ENCODE measurements around the gene MAP4K4. TPM values are rescaled to one million over a fixed set of nuclear protein-coding genes. Genes with fewer than 3 reads are reported as not detected.

MAP4K4 gene
- total RNA-seq, 1 experiment from 2014 or later, result 132 TPM

GRCh38 chr2:101679801-101680487, 17.6 kb upstream of the MAP4K4 start:
- H3K9me3 ChIP-seq (ENCODE audit: control insufficient read depth, low read depth, low read length), result no peaks in the 10 kb centered on the region
- H3K79me1 ChIP-seq (ENCODE audit: insufficient read depth, low read depth, low read length, poor library complexity, severe bottlenecking), result no peaks in the 10 kb centered on the region
- no peak for TF ChIP-seq CTCF (conservative IDR thresholded peaks at IDR 0.05)
- no peak overlapping the region for H4K91ac ChIP-seq (ENCODE audit: insufficient read length, low read depth, low read length)
- Mint-ChIP-seq H3K9me3 (peaks cover 0 to 2% of the 10 kb centered on the region in 2 experiments; a peak in 1 of 5 replicates), H3K27me3 (ENCODE audit: low read depth) (no peaks in the 10 kb centered on the region), H3K36me3 (ENCODE audit: insufficient read depth in 1 of 3, low read depth in 3 of 3) (no peaks in the 10 kb centered on the region), H3K4me1 (no peaks in the 10 kb centered on the region), H3K4me3 (no peak overlapping the region), H3K27ac (no peak overlapping the region)
- no peak overlapping the region for H3K23ac ChIP-seq (ENCODE audit: insufficient read length, low read depth, low read length)
- no peaks in the 10 kb centered on the region for H3K27me3 ChIP-seq (ENCODE audit: insufficient read depth, low read length)
- no peak overlapping the region for H2BK15ac ChIP-seq (ENCODE audit: low read depth, low read length)
- no peak overlapping the region for H3K56ac ChIP-seq (ENCODE audit: insufficient read length, low read depth, low read length)
- no peaks in the 10 kb centered on the region; the same call in 1 of the 2 replicates for H3K4me1 ChIP-seq (ENCODE audit: insufficient read depth, low read length)
- no peaks in the 10 kb centered on the region for H3K79me2 ChIP-seq (ENCODE audit: insufficient read depth, low read length)
- no peak overlapping the region for H4K5ac ChIP-seq (ENCODE audit: insufficient read length, low read depth, low read length)
- H3T11ph ChIP-seq (ENCODE audit: low read length), result no peak overlapping the region
- H3K4me2 ChIP-seq (ENCODE audit: insufficient read depth, insufficient read length, low read length), result no peak overlapping the region
- no peak overlapping the region for H2AK5ac ChIP-seq (ENCODE audit: insufficient read length, low read length)
- no peak for DNase-seq
- H2BK20ac ChIP-seq (ENCODE audit: low read depth, low read length, poor library complexity, severe bottlenecking), result no peak overlapping the region
- H3K18ac ChIP-seq (ENCODE audit: insufficient read length, low read depth, low read length), result no peak overlapping the region
- no peak overlapping the region for H3K4ac ChIP-seq (ENCODE audit: low read depth, low read length)
- no peak overlapping the region for H2BK120ac ChIP-seq (ENCODE audit: low read depth, low read length, poor library complexity, severe bottlenecking)
- WGBS (ENCODE audit: extremely low coverage, insufficient read length, low lambda C conversion rate), result no CpG with 5 or more reads among the region's 5 CpGs
- H4K20me1 ChIP-seq (ENCODE audit: control insufficient read depth, insufficient read depth, insufficient read length), result no peaks in the 10 kb centered on the region
- no peak overlapping the region for H4K8ac ChIP-seq (replicated peaks; ENCODE audit: insufficient read length, low read depth, low read length)
- no peak overlapping the region for H3K9ac ChIP-seq (ENCODE audit: extremely low read depth, insufficient read length, low read length)
- no peak overlapping the region for H2AFZ ChIP-seq (ENCODE audit: low read length)
- no peak overlapping the region for H3K27ac ChIP-seq (ENCODE audit: insufficient read length, low read depth, low read length)
- no peak overlapping the region for H2BK12ac ChIP-seq (ENCODE audit: insufficient read length, low read depth, low read length)
- H2BK5ac ChIP-seq (ENCODE audit: insufficient read length, low read length), result no peak overlapping the region
- no peaks in the 10 kb centered on the region for H3K23me2 ChIP-seq (ENCODE audit: insufficient read length, low read depth, low read length, poor library complexity, severe bottlenecking)
- H3K14ac ChIP-seq (ENCODE audit: insufficient read depth, low read length), result no peak overlapping the region

All from H9 (cell line).